HG03103 (cell line): ENCODE measurements around the gene AQP3.
"Not testable (repeated sequence)": the region's sequence is repeated elsewhere in the genome, so short reads cannot be mapped to it uniquely, and the experiment has no call there.

Source experiments
- ATAC-seq: cut with Tn5 transposase; IDR thresholded peaks from one replicate; pipeline ENCODE4 v1.9.1; 2021; ENCODE audit warnings: low read depth; ENCODE audit not compliant: unreplicated experiment

The AQP3 gene

GRCh38 chr9:33446946-33447798 is at the start of gene AQP3:
TSS of gene AQP3 (minus strand) at chr9:33447593. CDS start at chr9:33447530, 63 bp downstream.
- no peak for ATAC-seq

- ATAC-seq = not testable (repeated sequence)
These were observed 46.4 kb upstream of the AQP3 start for GRCh38 chr9:33493819-33494218.

GRCh38 chr9:33489066-33489465 is 41.7 kb upstream of the AQP3 start:
- ATAC-seq = no peak

GRCh38 chr9:33485312-33485711 is 37.9 kb upstream of the AQP3 start:
- not testable (repeated sequence) for ATAC-seq

- ATAC-seq = no peak
These were observed 33.6 kb upstream of the AQP3 start for GRCh38 chr9:33480976-33481375.

- no peak for ATAC-seq
These were observed 32.7 kb upstream of the AQP3 start for GRCh38 chr9:33480106-33480505.

- ATAC-seq = no peak
These were observed 29.1 kb upstream of the AQP3 start for GRCh38 chr9:33476503-33476902.

GRCh38 chr9:33475357-33475756 is 28.0 kb upstream of the AQP3 start:
- ATAC-seq = no peak

GRCh38 chr9:33473643-33474352 is 26.4 kb upstream of the AQP3 start, which contains the start of gene NOL6:
TSS of gene NOL6 (minus strand) at chr9:33473924. CDS start at chr9:33473842, 82 bp downstream.
- peak; percentile 98 for ATAC-seq

- ATAC-seq = no peak
These were observed 25.7 kb upstream of the AQP3 start for GRCh38 chr9:33472881-33473615.

GRCh38 chr9:33472171-33472880 is 24.9 kb upstream of the AQP3 start:
- no peak for ATAC-seq

GRCh38 chr9:33471361-33471760 is 24.0 kb upstream of the AQP3 start:
- ATAC-seq = no peak

GRCh38 chr9:33469891-33470290 is 22.5 kb upstream of the AQP3 start:
- no peak for ATAC-seq

- no peak for ATAC-seq
These were observed 21.6 kb upstream of the AQP3 start for GRCh38 chr9:33468797-33469621.

- ATAC-seq = no peak
These were observed 20.9 kb upstream of the AQP3 start for GRCh38 chr9:33468215-33468730.

- no peak for ATAC-seq
These were observed 20.1 kb upstream of the AQP3 start for GRCh38 chr9:33467526-33467925.

GRCh38 chr9:33466565-33467495 is 19.4 kb upstream of the AQP3 start:
- ATAC-seq = no peak
